Measurements from ENCODE around the gene RGS12.

RGS12 gene, protein sequence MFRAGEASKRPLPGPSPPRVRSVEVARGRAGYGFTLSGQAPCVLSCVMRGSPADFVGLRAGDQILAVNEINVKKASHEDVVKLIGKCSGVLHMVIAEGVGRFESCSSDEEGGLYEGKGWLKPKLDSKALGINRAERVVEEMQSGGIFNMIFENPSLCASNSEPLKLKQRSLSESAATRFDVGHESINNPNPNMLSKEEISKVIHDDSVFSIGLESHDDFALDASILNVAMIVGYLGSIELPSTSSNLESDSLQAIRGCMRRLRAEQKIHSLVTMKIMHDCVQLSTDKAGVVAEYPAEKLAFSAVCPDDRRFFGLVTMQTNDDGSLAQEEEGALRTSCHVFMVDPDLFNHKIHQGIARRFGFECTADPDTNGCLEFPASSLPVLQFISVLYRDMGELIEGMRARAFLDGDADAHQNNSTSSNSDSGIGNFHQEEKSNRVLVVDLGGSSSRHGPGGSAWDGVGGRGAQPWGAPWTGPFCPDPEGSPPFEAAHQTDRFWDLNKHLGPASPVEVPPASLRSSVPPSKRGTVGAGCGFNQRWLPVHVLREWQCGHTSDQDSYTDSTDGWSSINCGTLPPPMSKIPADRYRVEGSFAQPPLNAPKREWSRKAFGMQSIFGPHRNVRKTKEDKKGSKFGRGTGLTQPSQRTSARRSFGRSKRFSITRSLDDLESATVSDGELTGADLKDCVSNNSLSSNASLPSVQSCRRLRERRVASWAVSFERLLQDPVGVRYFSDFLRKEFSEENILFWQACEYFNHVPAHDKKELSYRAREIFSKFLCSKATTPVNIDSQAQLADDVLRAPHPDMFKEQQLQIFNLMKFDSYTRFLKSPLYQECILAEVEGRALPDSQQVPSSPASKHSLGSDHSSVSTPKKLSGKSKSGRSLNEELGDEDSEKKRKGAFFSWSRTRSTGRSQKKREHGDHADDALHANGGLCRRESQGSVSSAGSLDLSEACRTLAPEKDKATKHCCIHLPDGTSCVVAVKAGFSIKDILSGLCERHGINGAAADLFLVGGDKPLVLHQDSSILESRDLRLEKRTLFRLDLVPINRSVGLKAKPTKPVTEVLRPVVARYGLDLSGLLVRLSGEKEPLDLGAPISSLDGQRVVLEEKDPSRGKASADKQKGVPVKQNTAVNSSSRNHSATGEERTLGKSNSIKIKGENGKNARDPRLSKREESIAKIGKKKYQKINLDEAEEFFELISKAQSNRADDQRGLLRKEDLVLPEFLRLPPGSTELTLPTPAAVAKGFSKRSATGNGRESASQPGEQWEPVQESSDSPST (N-terminal part only)

DNA sequence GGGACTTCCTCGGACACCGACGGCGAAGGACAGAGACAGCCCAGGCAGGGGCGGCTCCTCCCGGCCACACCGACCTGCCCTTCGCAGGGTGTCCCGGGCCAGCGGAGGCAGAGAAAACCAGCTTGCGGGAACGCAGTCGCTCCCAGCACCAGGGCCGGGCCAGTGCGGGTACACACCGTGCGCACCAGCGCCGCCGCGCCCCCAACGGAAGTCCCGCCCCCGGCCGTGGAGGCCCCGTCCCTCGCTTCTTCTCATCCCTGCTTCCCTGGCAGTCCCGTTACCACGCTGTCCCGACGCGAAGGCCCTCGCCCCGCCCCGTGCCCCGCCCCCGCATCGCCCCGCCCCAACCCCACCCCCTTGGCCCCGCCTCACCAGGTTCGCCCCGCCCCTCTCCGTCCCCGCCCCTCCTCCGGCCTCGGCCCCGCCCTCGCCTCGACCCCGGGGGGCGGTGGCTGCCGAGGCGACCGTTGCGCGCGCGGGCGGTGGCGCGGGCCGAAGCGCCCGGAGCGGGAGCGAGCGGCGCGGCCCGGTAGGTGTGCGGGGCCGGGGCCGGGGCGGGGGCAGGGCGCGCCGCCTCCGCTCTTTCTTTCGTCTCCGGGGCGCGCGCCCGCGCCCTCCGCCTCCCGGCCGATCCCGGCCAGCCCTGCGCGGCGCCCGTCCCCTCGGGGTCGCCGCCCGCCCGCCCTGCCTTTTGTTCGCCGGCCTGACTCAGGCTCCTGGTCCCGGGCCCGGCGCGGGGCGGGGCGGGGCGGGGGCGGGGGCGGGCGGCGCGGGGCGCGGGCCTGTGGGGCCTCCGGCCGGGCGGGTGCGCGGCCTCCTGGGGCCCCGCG lies at the start of gene RGS12:
RGS12 (plus strand) TSS at position 451 of the 830 bp plus-strand sequence. CDS start 23,150 bp downstream, outside the sequence.
- peak; percentile 100 for DNase-seq (ENCODE audit: low spot score)

DNA sequence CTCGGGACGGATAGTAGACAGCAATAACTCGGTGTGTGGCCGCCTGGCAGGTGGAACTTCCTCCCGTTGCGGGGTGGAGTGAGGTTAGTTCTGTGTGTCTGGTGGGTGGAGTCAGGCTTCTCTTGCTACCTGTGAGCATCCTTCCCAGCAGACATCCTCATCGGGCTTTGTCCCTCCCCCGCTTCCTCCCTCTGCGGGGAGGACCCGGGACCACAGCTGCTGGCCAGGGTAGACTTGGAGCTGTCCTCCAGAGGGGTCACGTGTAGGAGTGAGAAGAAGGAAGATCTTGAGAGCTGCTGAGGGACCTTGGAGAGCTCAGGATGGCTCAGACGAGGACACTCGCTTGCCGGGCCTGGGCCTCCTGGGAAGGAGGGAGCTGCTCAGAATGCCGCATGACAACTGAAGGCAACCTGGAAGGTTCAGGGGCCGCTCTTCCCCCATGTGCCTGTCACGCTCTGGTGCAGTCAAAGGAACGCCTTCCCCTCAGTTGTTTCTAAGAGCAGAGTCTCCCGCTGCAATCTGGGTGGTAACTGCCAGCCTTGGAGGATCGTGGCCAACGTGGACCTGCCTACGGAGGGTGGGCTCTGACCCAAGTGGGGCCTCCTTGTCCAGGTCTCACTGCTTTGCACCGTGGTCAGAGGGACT lies 49.6 kb upstream of the RGS12 start:
- no peak for DNase-seq (ENCODE audit: low spot score)

DNA sequence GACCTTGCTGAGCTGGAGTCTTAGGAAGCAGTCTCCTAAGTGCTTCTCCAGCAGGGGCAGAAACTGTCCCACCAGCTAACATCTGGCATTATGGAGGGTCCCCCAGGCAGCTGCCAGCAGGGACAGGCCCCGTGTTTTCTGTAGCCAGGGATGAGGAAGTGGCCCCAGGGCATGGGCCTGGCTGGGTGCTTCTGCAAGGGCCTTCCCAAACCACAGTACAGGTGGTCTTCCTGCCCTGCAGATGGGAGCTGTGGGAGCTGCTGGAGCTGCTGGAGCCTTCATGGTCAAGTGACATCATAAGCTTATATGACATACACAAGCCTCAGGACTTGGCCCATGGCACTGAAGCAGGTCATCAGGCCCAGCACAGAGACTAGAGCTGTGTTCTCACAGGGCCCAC lies 48.8 kb upstream of the RGS12 start:
- no peak for DNase-seq (ENCODE audit: low spot score)

DNA sequence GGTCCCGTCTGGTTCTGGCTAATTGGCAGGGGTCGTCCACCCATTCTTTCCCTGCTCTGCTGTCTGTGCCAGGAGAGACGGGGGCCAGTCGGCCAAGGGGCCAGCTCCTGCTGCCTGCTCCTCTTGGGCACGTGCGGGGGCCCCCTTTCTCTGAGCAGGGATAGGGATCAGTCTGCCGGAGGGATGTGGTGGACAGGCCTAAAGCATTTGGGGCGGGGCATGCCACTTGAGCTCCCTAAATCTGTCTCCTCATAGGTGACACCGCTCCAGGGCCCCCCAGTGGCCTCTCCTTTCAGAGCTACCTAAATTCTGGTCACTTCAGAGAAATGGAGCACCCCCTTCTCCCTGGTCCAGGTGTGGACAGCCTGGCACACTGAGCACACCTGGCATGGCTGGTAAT lies 48.1 kb upstream of the RGS12 start:
- no peak for DNase-seq (ENCODE audit: low spot score)

DNA sequence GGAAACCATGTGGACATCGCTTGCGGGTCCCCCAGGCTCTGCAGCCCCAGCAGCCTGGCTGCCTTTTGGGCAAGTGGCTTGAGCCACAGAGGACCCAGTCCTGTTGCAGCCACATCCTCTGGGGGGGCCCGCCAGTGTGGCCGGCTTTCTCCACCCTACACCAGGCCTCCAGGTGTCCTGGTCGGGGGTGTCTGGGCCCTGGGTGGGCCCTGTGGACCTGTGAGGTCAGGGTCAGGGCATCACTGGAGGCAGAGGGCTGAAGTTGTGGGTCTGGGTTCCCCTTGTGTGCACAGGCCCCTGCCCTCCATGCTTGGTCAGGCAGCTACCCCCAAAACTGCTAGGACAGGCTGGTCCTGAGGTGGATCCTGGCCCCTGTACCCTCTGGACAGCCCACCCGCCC lies 47.1 kb upstream of the RGS12 start:
- no peak for DNase-seq (ENCODE audit: low spot score)

DNA sequence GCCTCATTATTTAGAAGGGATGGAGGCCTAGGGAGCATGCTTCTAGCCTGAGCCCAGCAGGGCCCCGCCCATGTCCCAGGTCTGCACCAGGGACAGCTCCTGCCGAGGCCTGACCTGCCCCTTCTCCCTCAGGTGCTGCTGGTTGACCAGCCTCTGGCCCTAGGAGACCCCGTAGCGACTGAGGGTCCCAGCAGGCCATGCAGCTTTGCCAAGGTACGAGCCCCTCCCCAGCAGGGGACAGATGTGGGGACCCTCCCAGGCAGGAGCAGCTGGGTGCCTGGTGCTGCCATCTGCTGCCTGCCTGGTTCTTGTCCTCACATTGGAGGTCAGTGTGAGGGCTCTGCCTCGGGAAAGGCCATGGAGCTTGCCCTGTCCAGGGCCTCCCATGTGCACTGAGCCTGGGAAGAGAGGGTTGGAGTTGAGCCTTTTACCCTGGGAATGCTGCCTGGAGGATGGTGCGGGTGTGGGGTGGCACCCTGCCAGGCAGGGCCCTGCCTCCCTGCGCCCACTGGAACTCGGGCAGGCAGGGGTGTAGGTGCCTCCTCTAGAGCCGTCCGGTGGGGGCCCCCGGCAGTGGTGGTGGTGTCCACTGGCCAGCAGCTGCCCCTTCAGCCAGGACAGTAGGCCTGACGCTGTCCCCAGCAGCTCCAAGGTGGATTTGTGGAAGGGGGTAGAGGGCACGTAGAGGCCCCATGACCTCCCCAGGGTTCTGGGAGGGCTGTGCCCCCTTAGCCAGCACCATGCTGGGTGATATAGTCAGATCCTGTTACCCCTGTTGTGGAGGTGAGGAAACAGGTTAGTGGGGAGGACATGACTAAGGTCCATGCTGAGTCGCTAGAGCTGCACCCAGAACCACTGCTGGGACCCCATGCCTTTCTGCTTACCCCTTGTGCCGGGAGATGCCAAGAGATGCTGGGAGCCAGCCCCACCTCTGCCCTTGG lies 46.1 kb upstream of the RGS12 start:
- DNase-seq (ENCODE audit: low spot score): no peak

DNA sequence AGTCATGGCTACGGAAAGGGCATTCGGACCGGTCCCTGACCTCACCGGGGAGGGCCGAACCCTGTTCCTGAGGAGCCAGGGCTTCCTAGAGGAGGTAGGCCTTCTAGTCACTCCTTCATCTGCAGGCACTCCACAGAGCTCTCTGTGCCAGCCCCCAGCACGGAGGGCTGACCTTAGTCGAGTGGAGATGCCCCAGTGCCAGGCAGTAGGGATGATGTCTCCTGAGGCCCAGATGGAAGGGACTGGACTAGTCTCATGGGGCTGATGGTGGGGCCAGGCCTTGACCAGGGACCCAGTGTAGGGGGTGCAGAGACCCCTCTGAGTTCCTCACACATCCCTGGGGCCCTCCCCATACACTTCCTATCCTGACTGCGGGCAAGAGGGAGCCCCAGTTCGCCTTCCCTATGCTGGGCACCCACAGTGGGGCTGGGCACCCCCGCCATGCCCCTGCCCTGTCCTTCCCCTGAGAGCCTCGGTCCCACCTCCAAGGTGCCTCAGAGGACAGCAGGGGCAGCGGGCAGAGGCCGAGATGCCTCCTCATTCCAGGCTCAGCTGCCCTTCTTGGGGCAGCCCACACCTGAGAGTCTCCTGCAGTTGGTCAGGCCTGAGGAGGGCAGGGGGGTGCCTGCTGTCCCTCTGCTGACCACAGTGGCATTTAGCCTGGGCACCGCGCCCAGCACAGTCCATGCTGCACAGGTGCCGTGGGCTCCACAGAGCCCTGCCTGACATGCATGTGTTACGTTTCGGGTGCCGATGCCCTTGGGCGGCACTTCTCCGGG lies 45.2 kb upstream of the RGS12 start:
- no peak for DNase-seq (ENCODE audit: low spot score)

DNA sequence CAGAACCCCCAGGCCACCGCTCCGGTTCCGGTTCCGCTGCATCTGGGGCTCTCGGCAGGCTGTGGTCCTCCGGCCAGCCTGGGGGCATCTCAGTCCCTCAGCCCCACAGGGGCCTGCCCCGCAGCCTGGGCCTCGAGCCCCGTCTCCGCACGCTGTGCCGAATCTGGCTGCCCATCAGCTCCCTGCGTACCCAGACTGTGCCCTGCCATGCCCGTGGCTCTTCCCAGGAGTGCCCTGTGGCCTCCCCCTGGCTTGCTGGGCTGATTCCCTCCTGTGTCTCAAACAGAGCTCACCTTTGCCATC lies 44.7 kb upstream of the RGS12 start:
- DNase-seq (ENCODE audit: low spot score): no peak

DNA sequence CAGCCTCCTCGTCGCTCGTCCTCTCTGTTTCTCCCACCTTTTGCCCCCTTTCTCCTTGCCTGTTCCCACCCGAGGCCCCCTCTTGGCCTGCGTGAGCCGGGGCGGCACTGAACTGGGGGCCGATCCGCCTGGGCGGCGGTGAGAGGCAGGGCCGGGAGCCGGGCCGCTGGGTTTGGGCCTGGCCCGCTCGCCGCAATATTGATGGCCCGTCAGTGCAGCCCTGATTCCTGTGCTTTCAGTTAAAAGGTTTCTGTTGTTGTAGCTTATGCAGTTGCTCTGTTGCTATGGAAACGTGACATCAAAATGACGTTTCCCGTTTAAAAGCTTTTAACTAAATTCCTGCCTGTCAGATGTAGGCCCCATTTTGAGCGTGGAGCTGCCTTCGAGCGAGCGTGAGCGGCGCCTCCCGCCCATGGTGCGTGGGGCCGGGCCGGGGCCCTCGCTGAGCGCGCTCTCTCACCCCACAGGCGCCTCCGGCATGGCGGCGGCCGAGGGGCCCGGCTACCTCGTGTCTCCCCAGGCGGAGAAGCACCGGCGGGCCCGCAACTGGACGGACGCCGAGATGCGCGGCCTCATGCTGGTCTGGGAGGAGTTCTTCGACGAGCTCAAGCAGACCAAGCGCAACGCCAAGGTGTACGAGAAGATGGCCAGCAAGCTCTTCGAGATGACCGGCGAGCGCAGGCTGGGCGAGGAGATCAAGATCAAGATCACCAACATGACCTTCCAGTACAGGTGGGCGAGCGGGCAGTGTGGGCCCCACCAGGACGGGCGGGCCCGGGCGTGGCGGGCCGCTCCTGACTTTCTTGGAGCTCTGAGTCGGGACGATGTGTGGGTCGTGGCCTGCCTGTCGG lies 43.8 kb upstream of the RGS12 start, which contains the start of gene MSANTD1:
MSANTD1 (plus strand) TSS at position 349 of the 851 bp plus-strand sequence; CDS start at position 413, 64 bp downstream.
- peak; percentile 82 for DNase-seq (ENCODE audit: low spot score)

DNA sequence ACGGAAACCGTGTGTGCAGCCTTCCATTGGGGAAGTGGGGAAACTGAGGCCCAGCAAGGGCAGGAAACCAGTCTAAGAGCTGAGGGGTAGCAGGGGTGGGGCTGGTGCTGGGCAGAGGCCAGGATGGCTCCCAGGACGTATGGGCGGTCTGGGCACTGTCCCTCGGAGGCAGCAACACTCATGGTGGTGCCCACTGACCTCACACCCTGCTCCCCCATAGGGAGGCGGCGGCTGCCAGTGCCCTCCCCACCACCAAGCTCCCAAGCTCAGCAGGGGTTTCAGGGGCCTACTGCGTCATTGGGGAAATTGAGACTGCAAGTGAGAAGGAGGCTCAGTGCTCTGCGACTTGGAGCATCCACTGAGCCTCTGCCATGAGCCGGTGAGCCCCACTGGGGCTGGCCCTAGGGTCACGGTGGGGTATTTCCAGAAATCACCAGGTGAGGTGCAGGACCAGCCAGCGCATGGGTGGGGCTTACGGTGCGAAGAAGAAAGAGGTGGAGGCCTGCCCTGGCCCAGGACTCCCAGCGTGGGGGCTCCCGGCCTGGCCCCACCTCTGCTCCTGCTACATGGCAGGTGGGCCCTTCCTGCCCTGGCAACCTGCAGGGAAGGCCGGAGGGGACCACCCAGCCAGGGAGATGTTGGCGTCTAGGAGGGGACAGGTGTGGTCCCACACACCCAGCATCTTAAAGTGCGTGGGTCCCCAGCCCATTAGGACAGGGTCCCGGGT lies 42.9 kb upstream of the RGS12 start:
- no peak for DNase-seq (ENCODE audit: low spot score)

DNA sequence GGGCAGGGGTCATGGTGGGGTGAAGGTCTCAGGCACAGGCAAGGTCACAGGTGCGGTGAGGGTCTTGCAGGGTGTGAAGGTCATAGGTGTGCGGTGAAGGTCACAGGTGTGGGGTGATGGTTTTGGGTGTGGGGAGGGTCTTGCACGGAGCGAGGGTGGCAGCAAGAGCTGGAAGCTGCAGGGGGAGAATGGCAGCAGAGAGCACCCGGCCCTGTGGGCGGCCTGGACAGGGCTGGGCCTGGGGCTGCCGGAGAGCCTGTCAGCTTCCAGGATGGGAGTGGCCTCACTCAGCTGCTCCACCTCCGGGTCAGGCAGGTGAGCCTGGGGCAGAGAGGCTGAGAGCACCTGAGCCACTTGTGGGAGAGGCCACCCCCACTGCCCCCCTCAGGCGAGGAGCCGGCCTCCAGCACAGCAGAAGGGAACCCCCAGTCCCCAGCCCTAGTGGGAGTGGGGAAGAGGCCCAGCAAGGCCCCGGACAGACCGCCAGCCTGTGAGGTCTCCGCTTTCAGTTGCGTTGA lies 42.3 kb upstream of the RGS12 start:
- DNase-seq (ENCODE audit: low spot score): no peak

DNA sequence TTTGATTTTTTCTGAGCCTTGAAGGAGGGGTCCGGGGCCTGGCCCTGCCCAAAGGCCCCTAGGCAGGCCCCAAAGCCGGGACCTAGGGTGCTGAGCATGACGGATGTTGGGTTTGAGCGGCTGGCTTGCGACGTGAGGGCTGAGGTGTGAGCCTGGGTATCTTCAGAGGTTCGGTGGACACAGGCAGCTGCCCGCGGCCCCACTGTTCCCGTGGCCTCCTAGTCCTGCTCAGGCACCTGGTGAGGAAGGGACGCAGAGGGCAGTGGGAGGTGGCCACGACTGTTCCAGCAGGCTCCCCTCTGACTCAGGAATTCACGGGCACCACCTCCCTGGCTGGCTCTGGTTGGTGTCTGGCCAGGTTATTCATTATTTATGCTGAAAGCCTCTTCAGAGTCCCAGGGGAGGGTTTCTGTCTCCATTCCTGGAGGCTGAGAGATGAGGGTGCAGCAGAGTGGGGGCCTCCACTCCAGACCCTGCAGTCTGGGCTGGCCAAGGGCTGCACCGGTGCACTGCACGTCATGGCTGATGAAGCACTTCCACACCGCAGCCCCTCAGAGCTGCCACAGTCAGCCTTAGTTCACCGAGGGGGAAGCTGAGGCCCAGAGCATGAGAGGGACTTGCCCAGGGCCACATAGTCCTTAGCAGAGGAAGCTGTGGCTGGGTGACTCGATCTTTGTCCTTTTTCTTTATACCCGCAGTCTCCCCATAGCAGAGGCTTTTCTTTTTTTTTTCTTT lies 41.7 kb upstream of the RGS12 start:
- DNase-seq (ENCODE audit: low spot score): no peak

DNA sequence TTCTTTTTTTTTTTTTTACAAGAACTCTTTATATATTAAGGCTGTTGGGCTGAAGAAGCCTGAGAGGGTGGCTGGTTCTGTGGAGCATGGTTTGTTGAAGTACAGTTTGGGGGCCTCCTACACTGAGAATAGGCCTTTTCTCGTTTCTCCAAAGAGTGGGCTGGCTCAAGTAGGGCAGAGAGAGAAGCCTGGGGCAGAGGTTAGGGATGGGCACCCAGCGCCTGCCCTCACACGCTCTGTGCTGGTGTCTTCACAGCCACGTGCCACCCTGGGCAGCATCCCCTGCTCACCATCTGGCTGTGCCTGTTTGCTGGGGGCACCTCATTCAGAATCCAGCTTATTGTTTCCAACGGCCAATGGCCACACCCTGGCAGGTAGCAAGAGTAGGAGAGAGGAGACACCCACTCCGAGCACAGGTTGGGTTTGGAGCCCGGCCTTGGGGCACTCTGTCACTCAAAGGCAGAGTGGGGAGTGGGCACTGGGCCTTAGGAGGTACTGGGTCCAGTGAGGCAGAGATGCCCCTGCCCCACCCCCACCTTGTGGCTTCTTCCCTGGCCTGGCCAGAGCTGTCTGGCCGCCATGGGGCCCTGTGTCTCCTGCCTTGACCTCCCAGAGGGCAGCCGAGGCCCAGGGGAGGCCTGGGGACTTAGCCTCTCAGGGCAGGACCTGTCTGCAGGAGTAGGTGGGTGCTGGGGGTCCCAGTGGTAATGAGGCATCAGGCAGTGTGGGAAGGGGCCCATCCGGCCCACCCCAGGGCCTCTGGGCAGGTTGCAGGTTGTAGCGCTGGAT lies 40.9 kb upstream of the RGS12 start:
- no peak for DNase-seq (ENCODE audit: low spot score)

DNA sequence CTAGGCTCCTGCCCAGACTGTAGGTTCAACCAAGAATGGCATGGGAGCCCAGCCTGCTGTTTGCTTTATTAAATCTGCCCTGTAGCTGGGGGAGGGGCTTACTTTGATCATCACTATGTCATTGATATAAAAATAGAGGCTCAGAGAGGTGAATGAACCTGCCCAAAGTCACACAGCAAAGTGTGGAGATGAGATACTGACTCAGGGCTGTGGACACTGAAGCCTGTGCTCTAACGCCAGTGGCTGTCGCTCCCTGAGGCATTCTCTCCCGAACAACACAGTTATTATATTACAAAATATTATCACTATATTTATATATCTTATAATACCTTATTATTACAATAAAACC lies 40.4 kb upstream of the RGS12 start:
- no peak for DNase-seq (ENCODE audit: low spot score)

DNA sequence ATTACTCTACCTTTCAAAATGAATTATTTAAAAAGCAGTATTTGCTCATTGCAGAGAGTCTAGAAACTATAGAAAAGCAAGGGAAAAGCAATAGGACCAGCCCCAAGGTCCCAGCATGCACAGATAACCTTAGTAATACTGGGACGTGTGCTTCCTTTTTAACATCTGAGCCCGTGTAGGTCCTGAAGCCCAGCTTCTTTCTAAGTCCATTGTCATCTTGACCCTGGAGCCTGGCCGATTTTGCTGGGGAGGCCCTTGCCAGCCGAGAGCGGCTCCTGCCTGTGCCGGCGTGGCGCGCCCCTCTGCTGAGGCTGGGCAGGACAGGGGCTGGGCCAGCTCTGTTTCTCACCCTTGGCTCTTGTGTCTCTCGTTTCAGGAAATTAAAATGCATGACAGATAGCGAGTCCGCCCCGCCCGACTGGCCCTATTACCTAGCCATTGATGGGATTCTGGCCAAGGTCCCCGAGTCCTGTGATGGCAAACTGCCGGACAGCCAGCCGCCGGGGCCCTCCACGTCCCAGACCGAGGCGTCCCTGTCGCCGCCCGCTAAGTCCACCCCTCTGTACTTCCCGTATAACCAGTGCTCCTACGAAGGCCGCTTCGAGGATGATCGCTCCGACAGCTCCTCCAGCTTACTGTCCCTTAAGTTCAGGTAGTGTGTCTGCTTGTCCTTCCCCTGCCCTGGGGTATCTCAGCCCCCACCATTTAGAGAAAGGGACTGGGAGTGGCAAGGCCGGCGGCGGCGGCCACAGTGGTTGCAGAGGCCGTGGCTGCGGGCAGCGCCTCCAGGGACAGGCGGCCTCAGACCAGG lies 39.8 kb upstream of the RGS12 start:
- DNase-seq (ENCODE audit: low spot score): no peak

Data from AG08396 (cell line).